DLD1 (cell line): ENCODE data around the gene HNRNPA0.

ENCODE experiments used
- in situ Hi-C: cut with HindIII; loops from 2 replicates; pipeline ENCODE4 v1.10.0; 2017; ENCODE audit warnings: low sequenced_read_pairs

HNRNPA0 gene

GRCh38 chr5:137754961-137755762, 999 bp upstream of the HNRNPA0 start:
- in situ Hi-C loops: no loop called here

DNA sequence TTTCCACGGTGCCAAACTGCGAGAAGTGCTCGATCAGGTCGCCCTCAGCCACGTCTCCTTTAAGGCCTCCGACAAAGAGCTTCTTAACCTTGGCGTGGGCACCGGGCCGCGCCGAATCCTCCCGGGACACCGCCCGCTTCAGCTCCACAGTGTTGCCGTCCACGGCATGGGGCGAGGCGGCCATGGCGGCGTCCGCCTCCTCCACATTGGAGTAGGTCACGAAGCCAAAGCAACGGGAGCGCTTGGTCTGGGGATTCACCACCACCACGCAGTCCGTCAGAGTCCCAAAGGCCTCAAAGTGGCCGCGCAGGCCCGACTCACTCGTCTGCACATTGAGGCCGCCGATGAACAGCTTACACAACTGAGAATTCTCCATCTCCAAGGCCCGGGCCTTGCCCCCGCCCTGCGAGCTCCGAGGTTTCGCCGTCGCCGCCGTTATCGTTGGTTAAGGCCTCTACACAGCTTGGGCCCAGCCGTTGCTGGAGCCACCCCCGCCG, 424 bp downstream of the HNRNPA0 start:
- in situ Hi-C loops: no loop called here

DNA sequence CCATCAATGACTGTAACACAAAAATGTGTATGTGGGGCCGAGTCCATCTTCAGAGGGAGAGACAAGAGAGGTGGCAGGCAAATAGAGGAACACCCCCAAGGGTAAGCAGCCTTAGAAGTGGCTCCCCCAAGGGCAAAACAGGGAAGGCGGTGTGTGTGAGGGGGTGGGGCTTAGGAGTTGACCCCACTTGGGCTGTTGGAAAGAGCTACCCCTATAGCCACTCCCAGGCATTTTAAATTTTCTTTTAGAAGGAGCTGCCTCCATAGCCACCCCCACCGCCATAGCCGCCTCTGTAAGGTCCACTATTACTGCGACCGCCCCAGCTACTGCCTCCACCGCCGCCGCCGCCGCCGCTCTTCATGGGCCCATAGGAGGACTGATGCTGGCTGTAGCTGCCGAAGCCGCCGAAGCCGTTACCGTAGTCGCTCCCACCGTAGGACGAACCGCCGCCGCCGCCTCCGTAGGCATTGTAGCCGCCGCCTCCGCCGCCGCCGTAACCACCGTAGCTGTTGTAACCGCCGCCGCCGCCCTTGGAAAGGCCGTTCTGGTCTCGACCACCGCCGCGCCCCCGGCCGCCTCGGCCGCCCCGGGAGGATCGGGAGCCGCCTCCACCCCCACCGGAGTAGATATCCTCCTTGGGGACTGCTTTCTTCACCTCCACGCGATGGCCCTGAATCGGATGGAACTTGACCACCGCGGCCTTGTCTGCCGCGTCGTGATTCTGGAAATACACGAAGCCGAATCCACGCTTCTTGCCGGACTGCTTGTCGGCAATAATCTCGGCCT, 1.1 kb downstream of the HNRNPA0 start:
- in situ Hi-C loops: no loop called here

DNA sequence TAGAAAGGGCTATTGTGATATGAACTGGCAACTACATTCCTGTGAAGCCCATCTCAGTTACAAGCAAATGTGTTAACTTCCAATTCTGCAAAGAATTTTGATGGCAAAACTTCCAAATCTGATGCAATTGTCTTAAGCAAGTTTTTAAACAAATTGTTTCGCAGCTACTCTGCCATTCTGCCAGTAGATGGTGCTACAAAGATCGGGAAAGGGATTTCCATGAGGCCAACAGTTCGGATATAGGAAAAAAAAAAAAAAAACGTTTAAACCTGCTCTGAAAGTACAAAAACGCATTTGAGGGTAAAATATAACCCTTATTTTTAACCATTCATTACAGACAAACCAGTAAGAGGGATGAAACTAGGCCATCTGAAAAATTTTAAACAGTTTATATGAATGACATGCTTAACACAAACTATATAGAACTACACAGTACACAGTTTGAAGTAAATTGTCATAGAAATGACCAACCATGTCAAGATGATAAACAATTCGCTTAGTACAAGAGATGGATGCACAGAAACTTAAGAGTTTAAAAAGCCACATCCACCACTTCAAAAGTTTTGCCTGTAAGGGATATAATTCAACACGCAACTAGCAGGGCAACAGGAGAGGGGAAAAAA, 2.2 kb downstream of the HNRNPA0 start:
- in situ Hi-C loops: no loop called here

DNA sequence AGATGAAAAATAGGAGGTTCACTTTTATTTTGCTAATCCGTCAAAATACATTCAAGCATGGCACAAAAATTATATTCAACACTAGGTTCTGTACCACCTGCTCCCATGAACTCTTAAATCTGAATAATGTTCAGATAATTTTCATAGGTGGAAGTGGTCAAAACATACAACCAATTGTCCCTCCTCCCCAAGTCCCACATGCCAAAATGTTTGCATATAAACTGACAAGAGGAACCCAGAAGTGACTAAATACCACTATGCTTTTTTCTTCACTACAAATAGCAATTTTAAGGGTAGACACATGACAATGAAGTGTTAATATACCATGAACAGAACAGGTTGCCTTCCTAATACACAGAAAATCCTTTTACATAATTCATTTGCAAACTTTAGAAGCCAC, 3.7 kb downstream of the HNRNPA0 start:
- in situ Hi-C loops: no loop called here

DNA sequence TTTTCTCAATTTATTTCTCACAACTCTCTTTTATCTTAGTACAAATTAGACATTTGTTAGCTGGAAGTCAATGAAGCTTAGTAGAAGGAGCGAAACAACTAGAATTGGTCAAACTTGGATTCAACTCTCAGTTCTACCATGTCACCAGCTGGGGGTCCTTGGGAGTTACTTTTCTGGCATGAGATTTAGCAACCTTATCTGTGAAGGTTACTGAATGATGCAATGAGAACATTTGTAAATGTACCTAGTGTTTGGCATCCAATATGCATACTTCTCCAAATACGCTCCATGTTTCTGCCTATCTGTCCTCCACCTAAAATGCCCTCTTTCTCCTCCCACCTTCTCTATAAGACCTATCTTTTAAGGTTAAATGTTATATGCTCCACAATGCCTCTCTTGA, 6.3 kb downstream of the HNRNPA0 start:
- in situ Hi-C loops: no loop called here

DNA sequence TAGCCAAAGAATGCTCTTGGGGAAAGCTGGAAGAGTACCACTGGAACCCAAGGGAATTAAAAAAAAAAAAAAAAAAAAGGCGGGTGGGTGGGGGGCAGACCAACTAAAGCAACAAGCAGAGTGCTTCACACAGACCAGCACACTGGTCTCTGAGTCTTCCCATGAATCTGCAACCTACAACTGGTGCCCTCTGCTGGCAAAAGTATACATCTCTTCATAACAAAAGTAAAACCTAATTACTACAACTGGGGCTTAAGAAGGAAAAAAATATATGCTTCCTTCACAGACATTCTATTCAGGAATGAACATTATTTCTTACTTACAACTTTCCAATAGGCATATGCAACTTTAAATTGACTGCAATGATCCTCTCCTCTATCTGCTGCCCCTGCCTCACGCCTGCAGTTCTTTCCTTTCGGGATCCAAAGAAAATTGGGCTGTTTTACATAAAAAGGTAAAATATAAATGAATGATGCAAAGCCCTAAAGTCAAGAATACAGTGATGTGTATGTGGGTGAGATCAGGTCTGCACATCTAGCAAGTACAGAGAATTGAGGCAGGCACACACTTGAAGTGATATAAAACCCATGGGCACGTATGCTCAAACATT, 11.0 kb downstream of the HNRNPA0 start:
- in situ Hi-C loops: no loop called here

DNA sequence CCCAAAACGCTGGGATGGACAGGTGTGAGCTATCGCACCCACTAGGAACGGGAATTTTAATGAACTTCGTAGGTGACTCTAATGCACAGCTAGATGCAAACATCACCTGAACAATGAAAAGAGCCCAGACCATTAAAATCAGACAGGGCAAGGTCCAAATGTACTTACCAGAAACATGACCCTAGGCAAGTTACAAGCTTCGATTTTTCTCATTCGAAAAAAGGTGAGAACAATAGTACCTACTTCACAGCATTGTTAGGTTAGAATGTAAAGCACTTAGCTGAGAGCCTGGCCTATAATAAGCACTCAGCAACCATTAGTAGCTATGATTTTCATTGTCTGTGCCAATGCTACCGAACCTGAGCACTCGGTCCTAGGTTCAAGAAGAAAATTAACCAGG, 12.4 kb downstream of the HNRNPA0 start:
- in situ Hi-C loops: no loop called here

GRCh38 chr5:137739737-137740136, 14.4 kb downstream of the HNRNPA0 start:
- in situ Hi-C loops: no loop called here

DNA sequence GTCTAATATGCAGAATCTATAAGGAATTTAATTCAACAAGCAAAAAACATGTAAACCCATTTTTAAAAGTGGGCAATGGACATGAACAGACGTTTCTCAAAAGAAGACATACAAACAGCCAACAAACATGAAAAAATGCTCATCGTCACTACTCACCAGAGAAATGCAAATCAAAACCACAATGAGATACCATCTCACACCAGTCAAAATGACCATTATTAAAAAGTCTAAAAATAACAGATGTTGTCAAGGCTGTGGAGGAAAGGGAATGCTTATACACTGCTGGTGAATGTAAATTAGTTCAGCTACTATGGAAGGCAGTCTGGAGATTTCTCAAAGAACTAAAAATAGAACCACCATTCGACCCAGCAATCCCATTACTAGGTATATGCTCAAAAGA, 15.2 kb downstream of the HNRNPA0 start:
- in situ Hi-C loops: no loop called here

DNA sequence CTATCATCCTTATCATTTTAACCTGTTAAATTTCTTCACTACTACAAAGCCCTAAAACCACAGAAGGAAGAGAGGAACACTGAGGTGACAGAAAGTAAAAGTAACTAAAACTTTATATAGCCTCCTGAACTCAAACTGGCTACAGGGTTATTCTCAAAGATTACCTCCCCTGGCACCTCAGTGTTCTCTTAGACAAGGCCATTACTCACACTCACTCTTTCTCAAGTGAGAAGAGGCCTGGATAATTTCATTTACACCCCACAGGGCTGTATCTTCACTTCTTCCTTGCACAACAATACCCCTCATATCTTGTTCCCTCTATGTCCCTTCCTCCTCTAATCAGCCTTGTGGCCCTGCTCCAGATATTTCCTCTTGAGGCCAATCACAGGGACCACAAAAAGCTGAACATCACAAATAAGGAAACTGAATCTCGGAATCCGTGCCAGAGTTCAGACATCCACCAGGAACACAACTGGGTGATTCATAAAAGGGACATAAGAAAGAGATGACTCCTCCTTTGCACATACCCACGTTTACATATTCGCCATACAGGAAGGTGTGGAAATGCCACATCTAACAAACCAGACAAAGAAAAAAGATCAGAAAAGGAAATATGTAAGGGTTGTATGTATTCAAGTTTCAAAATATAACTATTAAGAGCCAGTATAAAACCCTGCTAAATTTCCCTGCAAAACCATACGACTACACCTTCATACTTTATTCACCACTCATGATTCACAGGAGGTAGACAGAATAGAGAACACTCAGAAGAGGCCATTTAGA, 16.6 kb downstream of the HNRNPA0 start:
- in situ Hi-C loops: no loop called here

GRCh38 chr5:137736496-137736895, 17.7 kb downstream of the HNRNPA0 start:
- in situ Hi-C loops: no loop called here

- in situ Hi-C loops: no loop called here
These were observed 18.4 kb downstream of the HNRNPA0 start, which contains the start of gene KLHL3 for GRCh38 chr5:137735555-137736284. KLHL3 (minus strand) TSS chr5:137736089; CDS start chr5:137735646, 443 bp downstream.

DNA sequence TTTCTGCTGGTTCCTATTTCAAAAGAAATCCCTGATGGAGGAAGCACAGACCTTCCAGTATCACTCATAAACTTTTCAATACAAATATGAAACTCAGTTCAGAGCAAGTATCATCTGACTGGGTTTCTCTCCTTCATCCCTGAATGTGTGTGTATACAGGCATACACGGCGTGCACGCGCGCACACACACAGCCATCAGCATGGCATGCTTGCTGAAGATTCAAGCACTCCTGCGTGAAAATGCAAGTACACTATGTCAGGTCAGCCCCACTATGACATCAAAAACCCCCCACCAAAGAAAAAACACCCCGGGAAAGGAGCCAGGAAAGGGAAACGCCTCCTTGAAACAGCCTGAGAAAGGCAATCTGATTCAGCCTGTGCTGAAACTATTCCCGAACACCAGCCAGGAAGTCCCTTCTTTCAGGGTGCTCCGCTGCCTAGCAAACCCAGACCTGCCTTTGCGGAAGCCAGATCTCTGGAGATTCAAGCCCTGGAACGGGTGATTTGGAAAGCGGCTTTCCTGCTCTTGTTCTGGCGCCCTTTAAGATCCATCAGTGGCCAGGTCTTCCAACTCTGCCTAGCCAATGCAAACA, 19.1 kb downstream of the HNRNPA0 start:
- in situ Hi-C loops: no loop called here

GRCh38 chr5:137734331-137734730, 19.8 kb downstream of the HNRNPA0 start:
- in situ Hi-C loops: no loop called here

- in situ Hi-C loops: no loop called here
These were observed 20.2 kb downstream of the HNRNPA0 start for GRCh38 chr5:137733922-137734321.

GRCh38 chr5:137733006-137733405, 21.2 kb downstream of the HNRNPA0 start:
- in situ Hi-C loops: no loop called here

- in situ Hi-C loops: no loop called here
These were observed 23.0 kb downstream of the HNRNPA0 start for GRCh38 chr5:137731176-137731575.

GRCh38 chr5:137730336-137730735, 23.8 kb downstream of the HNRNPA0 start:
- in situ Hi-C loops: no loop called here
